HepG2 (cell line): ENCODE results near the gene LAX1.

ENCODE experiments used
- ATF3 ChIP-seq: sonication (generic); formaldehyde crosslinking; IDR thresholded peaks from 2 replicates; pipeline ENCODE4 v1.4.0; 2020; ENCODE audit warnings: missing genetic modification reagents
- CEBPZ ChIP-seq: IDR thresholded peaks from 2 replicates; pipeline ENCODE4 v1.6.1; 2012; ENCODE audit warnings: low read length, improper control_type of control experiment
- CTCF ChIP-seq: sonication (generic); formaldehyde crosslinking; IDR thresholded peaks from 2 replicates; pipeline ENCODE4 v1.5.0; 2020; ENCODE audit warnings: mild to moderate bottlenecking, missing genetic modification reagents, moderate library complexity
- FOSL1 ChIP-seq: sonication (generic); formaldehyde crosslinking; IDR thresholded peaks from 2 replicates; pipeline ENCODE4 v1.9.0; 2021; ENCODE audit warnings: missing genetic modification reagents, borderline replicate concordance
- PHF21A ChIP-seq: sonication (generic); formaldehyde crosslinking; IDR thresholded peaks from 2 replicates; pipeline ENCODE4 v1.5.0; 2020; ENCODE audit warnings: mild to moderate bottlenecking, missing genetic modification reagents
- POLR2A ChIP-seq, 2 experiments: IDR thresholded peaks; 2 replicates each; pipeline ENCODE4 v1.6.1; 2011; ENCODE audit warnings: low read depth in 2 of 2, low read length in 2 of 2, mild to moderate bottlenecking in 1 of 2, moderate library complexity in 1 of 2; ENCODE audit not compliant: insufficient read depth in 1 of 2
- POLR2AphosphoS5 ChIP-seq: IDR thresholded peaks from 2 replicates; pipeline ENCODE4 v1.6.1; 2012; ENCODE audit warnings: low read depth, low read length
- SAP130 ChIP-seq: IDR thresholded peaks from 2 replicates; pipeline ENCODE4 v1.6.1; 2016; ENCODE audit warnings: low read depth

GRCh38 chr1:203771901-203772301 is 6.9 kb downstream of the LAX1 start:
- TF ChIP-seq CEBPZ (no peak), POLR2AphosphoS5 (no peak), FOSL1 (CRISPR knock-in tag) (no peak), POLR2A (IDR thresholded peaks at IDR 0.05; ENCODE audit: insufficient read depth in 1 of 2, low read depth in 2 of 2, low read length in 2 of 2) (no peak), CTCF (CRISPR knock-in tag) (no peak), SAP130 (CRISPR knock-in tag) (no peak), ATF3 (CRISPR knock-in tag) (no peak), PHF21A (CRISPR knock-in tag) (no peak)
